KMS-11 (cell line): ENCODE data around the gene DCST2.

Source experiments
- H2AFZ ChIP-seq: fragments of 200-600 bp; sonication (generic); 2 replicates; pipeline ENCODE4 v1.6.1; 2016; ENCODE audit warnings: antibody characterized with exemption, mixed run types, low read depth
- H3K27ac ChIP-seq: fragments of 200-600 bp; sonication (generic); 2 replicates; pipeline ENCODE4 v1.6.1; 2016; ENCODE audit warnings: mild to moderate bottlenecking, mixed run types
- H3K27me3 ChIP-seq: fragments of 200-600 bp; sonication (generic); 2 replicates; pipeline ENCODE4 v1.6.1; 2017; ENCODE audit warnings: mild to moderate bottlenecking, low read depth, mixed run types, moderate library complexity; ENCODE audit not compliant: insufficient read depth
- H3K36me3 ChIP-seq: fragments of 200-600 bp; sonication (generic); 2 replicates; pipeline ENCODE4 v1.6.1; 2017; ENCODE audit warnings: mild to moderate bottlenecking, mixed run types; ENCODE audit not compliant: insufficient read depth
- H3K4me1 ChIP-seq: fragments of 200-600 bp; sonication (generic); 2 replicates; pipeline ENCODE4 v1.6.1; 2016; ENCODE audit warnings: mild to moderate bottlenecking, low read depth, mixed run types; ENCODE audit not compliant: poor library complexity, severe bottlenecking
- H3K4me2 ChIP-seq: fragments of 200-600 bp; sonication (generic); 2 replicates; pipeline ENCODE4 v1.7.0; 2016; ENCODE audit warnings: mild to moderate bottlenecking, mixed run types
- H3K4me3 ChIP-seq: fragments of 200-600 bp; sonication (generic); IDR thresholded peaks from 2 replicates; pipeline ENCODE4 v1.6.1; 2017; ENCODE audit warnings: low read depth, low read length, mixed read lengths; ENCODE audit not compliant: insufficient read depth
- H3K79me2 ChIP-seq: fragments of 200-600 bp; sonication (generic); 2 replicates; pipeline ENCODE4 v1.6.1; 2016; ENCODE audit warnings: low read depth, mixed run types; ENCODE audit not compliant: insufficient read depth
- H3K9ac ChIP-seq: fragments of 200-600 bp; sonication (generic); 2 replicates; pipeline ENCODE4 v1.6.1; 2016; ENCODE audit warnings: mild to moderate bottlenecking, mixed run types
- H4K20me1 ChIP-seq: fragments of 200-600 bp; sonication (generic); 2 replicates; pipeline ENCODE4 v1.6.1; 2016; ENCODE audit warnings: mild to moderate bottlenecking, mixed run types; ENCODE audit not compliant: insufficient read depth
- CTCF ChIP-seq: fragments of 200-600 bp; sonication (generic); conservative IDR thresholded peaks from 2 replicates; pipeline ENCODE4 v1.6.1; 2017; ENCODE audit warnings: low read depth, mild to moderate bottlenecking, antibody characterized with exemption, low read length, moderate library complexity, mixed read lengths

The DCST2 gene

GRCh38 chr1:155000726-155001424 lies 32.7 kb downstream of the DCST2 start:
- H3K9ac ChIP-seq: peak overlapping the region; percentile 84
- no peaks in the 10 kb centered on the region for H4K20me1 ChIP-seq
- peak overlapping the region; percentile 41 for H3K4me2 ChIP-seq
- no peaks in the 10 kb centered on the region for H3K36me3 ChIP-seq
- H3K4me3 ChIP-seq: peak overlapping the region; percentile 99
- no peak for TF ChIP-seq CTCF
- peaks cover 51% of the 10 kb centered on the region for H3K4me1 ChIP-seq
- peaks cover 33% of the 10 kb centered on the region for H3K79me2 ChIP-seq
- peak overlapping the region; percentile 62 for H2AFZ ChIP-seq
- no peaks in the 10 kb centered on the region for H3K27me3 ChIP-seq
- peak overlapping the region; percentile 91 for H3K27ac ChIP-seq

GRCh38 chr1:155000411-155000725 lies 33.2 kb downstream of the DCST2 start:
- TF ChIP-seq CTCF: no peak
- no peaks in the 10 kb centered on the region for H4K20me1 ChIP-seq
- H3K4me3 ChIP-seq: peak overlapping the region; percentile 99
- H2AFZ ChIP-seq: peak overlapping the region; percentile 27; the same call in 1 of the 2 replicates
- peaks cover 51% of the 10 kb centered on the region for H3K4me1 ChIP-seq
- no peaks in the 10 kb centered on the region for H3K36me3 ChIP-seq
- H3K4me2 ChIP-seq: peak overlapping the region; percentile 77
- peak overlapping the region; percentile 84 for H3K9ac ChIP-seq
- no peaks in the 10 kb centered on the region for H3K27me3 ChIP-seq
- peak overlapping the region; percentile 91 for H3K27ac ChIP-seq
- H3K79me2 ChIP-seq: peaks cover 27% of the 10 kb centered on the region

GRCh38 chr1:154999571-155000410 lies 33.8 kb downstream of the DCST2 start:
- H3K36me3 ChIP-seq: no peaks in the 10 kb centered on the region
- peak overlapping the region; percentile 27 for H2AFZ ChIP-seq
- peak overlapping the region; percentile 81 for H3K9ac ChIP-seq
- peaks cover 22% of the 10 kb centered on the region for H3K79me2 ChIP-seq
- H3K27ac ChIP-seq: peak overlapping the region; percentile 91
- no peaks in the 10 kb centered on the region for H4K20me1 ChIP-seq
- peaks cover 50% of the 10 kb centered on the region for H3K4me1 ChIP-seq
- TF ChIP-seq CTCF: no peak
- H3K27me3 ChIP-seq: no peaks in the 10 kb centered on the region
- peak overlapping the region; percentile 77 for H3K4me2 ChIP-seq
- peak overlapping the region; percentile 81 for H3K4me3 ChIP-seq

GRCh38 chr1:154998818-154999570 lies 34.6 kb downstream of the DCST2 start:
- Histone ChIP-seq H2AFZ (peak overlapping the region; percentile 27), H3K9ac (peak overlapping the region; percentile 81), H3K27ac (peak overlapping the region; percentile 91), H4K20me1 (no peaks in the 10 kb centered on the region), H3K36me3 (no peaks in the 10 kb centered on the region), H3K4me1 (peaks cover 50% of the 10 kb centered on the region), H3K4me2 (peak overlapping the region; percentile 77), H3K79me2 (peaks cover 14% of the 10 kb centered on the region), H3K27me3 (no peaks in the 10 kb centered on the region), H3K4me3 (peak overlapping the region; percentile 81)
- TF ChIP-seq CTCF: peak; percentile 100
